ENCODE data around the gene COMTD1.

DNA sequence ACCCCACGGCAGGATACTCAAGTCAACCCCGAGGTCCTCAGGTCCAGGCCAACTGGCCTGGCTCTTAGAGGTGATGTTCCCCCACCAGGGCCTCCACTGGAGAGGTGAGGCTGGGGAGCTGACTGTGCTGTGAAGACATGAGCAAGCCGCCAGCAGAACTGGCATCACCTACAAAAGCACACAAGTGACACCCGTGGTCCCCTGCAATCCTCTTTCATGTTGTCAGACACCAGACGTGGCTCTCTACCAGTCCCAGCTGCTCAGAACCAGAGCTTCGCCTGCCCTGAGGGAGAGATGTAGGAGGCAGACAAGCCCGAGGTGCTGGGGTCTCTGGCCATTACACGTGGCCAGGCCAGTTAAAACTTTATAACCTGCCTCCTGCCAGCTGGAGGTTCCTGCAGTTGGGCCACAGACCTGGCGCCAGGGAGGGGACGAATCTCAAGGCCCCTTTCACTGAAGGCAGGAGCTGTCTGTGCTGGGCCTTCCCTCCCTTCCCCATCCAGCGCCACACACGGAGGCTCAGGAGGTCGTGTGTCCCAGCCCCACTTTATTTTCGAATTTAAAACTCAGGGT is 2.2 kb downstream of the COMTD1 start:
- TF ChIP-seq CTCF (IDR thresholded peaks at IDR 0.05; ENCODE audit: low read length) (no peak), EZH2 (IDR thresholded peaks at IDR 0.05; ENCODE audit: borderline replicate concordance, low read length) (no peak)
